Dendritic cell treated with granulocyte-macrophage colony-stimulating factor and Interleukin-4, amounts not matched to agents 40 ng/mL and 50 ng/mL, for 4 days (primary cell): Measurements from ENCODE around the gene SLC30A1.
A peak's percentile ranks its signal among the peaks of the same experiment; 100 is the strongest.

Source experiments
- H3K27ac Mint-ChIP-seq: one replicate; pipeline ENCODE4 v1.8.0; 2022; ENCODE audit warnings: mild to moderate bottlenecking, mixed read lengths
- H3K27me3 Mint-ChIP-seq: one replicate; pipeline ENCODE4 v1.8.0; 2022; ENCODE audit warnings: mild to moderate bottlenecking, mixed read lengths
- H3K36me3 Mint-ChIP-seq: one replicate; pipeline ENCODE4 v1.8.0; 2022; ENCODE audit warnings: low read depth, mixed read lengths
- H3K4me1 Mint-ChIP-seq: one replicate; pipeline ENCODE4 v1.8.0; 2022; ENCODE audit warnings: low read depth, mixed read lengths
- H3K4me3 Mint-ChIP-seq: one replicate; pipeline ENCODE4 v1.8.0; 2022; ENCODE audit warnings: mild to moderate bottlenecking, moderate library complexity, mixed read lengths
- H3K9me3 Mint-ChIP-seq: one replicate; pipeline ENCODE4 v1.8.0; 2022; ENCODE audit warnings: mixed read lengths
- intact Hi-C: fragments of 100-400 bp; cut with micrococcal nuclease; formaldehyde crosslinking; loops from one replicate; pipeline ENCODE4 v1.15.0; 2022

The SLC30A1 gene

DNA sequence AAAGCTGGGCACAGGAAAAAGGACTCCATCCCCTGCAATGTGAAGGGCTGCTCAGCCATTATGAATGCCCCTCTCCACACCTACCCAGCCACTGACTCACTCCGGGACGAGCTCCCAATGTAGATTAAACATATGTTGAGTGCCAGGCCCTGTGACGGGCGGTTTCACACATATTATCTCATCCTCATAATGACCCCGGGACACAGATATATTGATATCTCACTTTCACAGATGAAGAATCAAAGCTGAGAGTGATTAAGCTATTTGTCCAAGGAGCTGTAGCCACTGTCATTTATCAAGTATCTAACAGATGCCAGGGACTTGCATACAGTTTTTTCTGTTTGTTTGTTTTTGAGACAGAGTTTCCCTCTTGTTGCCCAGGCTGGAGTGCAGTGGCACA lies 35.0 kb upstream of the SLC30A1 start:
- peaks cover 61% of the 10 kb centered on the region for H3K4me1 Mint-ChIP-seq
- H3K9me3 Mint-ChIP-seq = no peaks in the 10 kb centered on the region
- intact Hi-C loops = no loop called here
- peak overlapping the region; percentile 84 for H3K27ac Mint-ChIP-seq
- no peak overlapping the region for H3K4me3 Mint-ChIP-seq
- no peaks in the 10 kb centered on the region for H3K36me3 Mint-ChIP-seq
- H3K27me3 Mint-ChIP-seq = no peaks in the 10 kb centered on the region

DNA sequence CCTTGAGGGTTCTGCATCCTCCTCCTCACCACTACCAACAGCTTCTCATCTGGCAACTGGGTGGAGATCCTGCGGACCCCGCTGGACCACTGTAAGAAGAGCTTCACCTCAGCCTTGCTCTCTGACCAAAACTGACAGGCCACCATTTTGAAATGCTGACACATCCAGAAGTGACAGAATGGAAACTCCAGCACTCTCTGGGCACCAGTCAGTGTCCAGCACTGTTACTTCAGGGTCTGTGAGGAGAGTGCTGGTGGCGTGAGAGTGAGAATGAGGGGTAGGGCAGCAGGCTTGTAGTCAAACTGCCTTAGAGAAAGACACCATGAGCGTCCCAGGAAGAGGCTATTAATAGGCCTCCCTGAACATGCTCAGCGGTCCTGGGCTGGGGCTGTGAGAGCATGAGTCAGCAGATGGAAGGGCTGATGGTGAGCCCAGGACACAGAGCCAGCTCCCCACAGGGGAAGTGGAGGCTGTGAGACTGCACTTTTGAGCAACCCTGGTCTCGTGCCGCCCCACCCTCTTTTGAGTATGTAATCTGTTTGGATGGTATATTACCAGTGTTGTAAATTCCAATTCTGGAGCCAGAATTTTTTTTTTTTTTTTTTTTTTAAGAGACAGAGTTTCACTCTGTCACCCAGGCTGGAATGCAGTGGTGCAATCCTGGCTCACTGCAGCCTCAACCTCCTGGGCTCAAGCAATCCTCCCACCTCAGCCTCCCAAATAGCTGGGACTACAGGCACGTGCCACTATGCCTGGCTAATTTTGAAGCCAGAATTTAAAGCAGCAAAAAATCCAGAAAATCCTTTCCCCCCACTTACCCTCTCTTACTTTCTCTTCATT lies 34.4 kb upstream of the SLC30A1 start:
- Mint-ChIP-seq H3K4me3 (no peak overlapping the region), H3K27me3 (no peaks in the 10 kb centered on the region), H3K27ac (peak overlapping the region; percentile 84), H3K4me1 (peaks cover 60% of the 10 kb centered on the region), H3K9me3 (no peaks in the 10 kb centered on the region), H3K36me3 (no peaks in the 10 kb centered on the region)
- intact Hi-C loops = no loop called here

DNA sequence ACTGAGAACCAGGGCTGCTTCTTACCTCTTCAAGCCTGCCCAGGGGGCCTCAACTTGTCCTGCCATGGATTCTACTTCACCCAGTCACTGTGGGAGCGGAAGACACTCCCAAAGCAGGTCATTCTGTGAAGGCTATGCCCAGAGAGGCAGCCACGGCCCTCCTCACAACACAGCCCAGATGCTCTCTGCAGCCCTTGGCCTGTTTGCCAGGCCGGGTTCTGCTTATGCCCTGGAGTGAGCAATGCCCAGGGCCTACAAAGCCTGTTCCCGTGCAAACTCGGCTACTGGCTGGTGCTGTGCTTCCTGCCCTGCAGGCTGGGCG lies 33.8 kb upstream of the SLC30A1 start:
- H3K27ac Mint-ChIP-seq = peak overlapping the region; percentile 84
- no peak overlapping the region for H3K4me3 Mint-ChIP-seq
- no peaks in the 10 kb centered on the region for H3K9me3 Mint-ChIP-seq
- H3K27me3 Mint-ChIP-seq = no peaks in the 10 kb centered on the region
- peaks cover 66% of the 10 kb centered on the region for H3K4me1 Mint-ChIP-seq
- intact Hi-C loops = no loop called here
- H3K36me3 Mint-ChIP-seq = no peaks in the 10 kb centered on the region

GRCh38 chr1:211611818-211612217 lies 32.9 kb upstream of the SLC30A1 start:
- H3K27me3 Mint-ChIP-seq = no peaks in the 10 kb centered on the region
- intact Hi-C loops = no loop called here
- H3K4me3 Mint-ChIP-seq = peak overlapping the region; percentile 31
- H3K4me1 Mint-ChIP-seq = peaks cover 71% of the 10 kb centered on the region
- peak overlapping the region; percentile 84 for H3K27ac Mint-ChIP-seq
- no peaks in the 10 kb centered on the region for H3K9me3 Mint-ChIP-seq
- no peaks in the 10 kb centered on the region for H3K36me3 Mint-ChIP-seq

GRCh38 chr1:211610779-211611556 lies 32.0 kb upstream of the SLC30A1 start:
- Mint-ChIP-seq H3K27ac (peak overlapping the region; percentile 84), H3K36me3 (no peaks in the 10 kb centered on the region), H3K27me3 (no peaks in the 10 kb centered on the region), H3K4me1 (peaks cover 77% of the 10 kb centered on the region), H3K9me3 (no peaks in the 10 kb centered on the region), H3K4me3 (no peak overlapping the region)
- intact Hi-C loops = no loop called here

DNA sequence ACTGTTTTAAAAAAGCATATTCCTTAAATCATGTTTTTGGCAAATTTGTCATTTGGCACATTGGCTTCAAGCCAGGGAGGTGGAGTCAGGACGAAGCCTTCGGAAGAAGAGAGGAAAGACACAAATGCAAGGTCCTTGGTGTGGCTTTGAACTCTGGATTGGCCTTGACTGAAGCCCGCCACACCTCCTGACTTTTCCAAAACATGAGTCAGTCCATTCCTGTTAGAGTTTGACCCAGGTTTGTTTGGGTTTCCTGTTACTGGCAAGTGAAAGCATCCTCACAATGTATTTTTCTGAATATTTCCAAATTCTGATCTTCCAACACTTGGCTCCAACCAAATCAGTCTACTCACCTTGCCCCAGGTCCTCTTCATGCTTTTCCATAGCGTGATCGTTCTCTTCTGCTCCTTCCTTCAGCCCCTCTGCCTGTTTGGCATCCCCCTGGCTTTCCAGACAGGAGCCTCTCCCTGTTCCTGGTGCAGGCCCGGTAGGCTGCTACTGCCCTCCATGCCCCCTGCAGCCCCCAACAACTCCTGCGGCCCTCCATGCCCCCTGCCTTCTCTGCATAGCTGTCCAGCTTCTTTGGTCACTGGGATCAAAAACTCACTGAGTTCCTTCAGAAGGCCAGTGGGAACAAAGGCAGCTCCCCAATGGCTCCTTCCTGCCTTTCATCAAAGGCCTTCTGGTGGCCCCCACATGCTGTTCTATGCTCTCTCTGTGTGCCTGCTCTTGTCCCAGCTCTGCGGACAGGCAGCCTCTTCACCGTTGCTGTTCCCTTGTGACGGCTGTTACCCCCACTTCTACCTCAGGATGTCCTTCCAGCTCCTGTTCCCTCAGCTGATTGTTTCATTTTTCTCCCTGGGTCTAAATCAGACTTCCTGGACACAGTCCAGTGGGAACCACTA lies 30.4 kb upstream of the SLC30A1 start:
- no peaks in the 10 kb centered on the region for H3K27me3 Mint-ChIP-seq
- no peaks in the 10 kb centered on the region for H3K9me3 Mint-ChIP-seq
- H3K27ac Mint-ChIP-seq = peak overlapping the region; percentile 73
- no peaks in the 10 kb centered on the region for H3K36me3 Mint-ChIP-seq
- no peak overlapping the region for H3K4me3 Mint-ChIP-seq
- intact Hi-C loops = no loop called here
- peaks cover 78% of the 10 kb centered on the region for H3K4me1 Mint-ChIP-seq

- intact Hi-C loops = loop anchor here (2.0 kb wide), 2 partner anchors 17 to 29 kb away; partner anchors contain the start of gene SLC30A1
- Mint-ChIP-seq H3K4me1 (peaks cover 75% of the 10 kb centered on the region), H3K27me3 (no peaks in the 10 kb centered on the region), H3K9me3 (no peaks in the 10 kb centered on the region), H3K36me3 (no peaks in the 10 kb centered on the region), H3K4me3 (peak overlapping the region; percentile 84), H3K27ac (peak overlapping the region; percentile 97)
These were observed 29.0 kb upstream of the SLC30A1 start for GRCh38 chr1:211607754-211608473.

- no peaks in the 10 kb centered on the region for H3K27me3 Mint-ChIP-seq
- intact Hi-C loops = loop anchor here (2.0 kb wide), 2 partner anchors 16 to 28 kb away; partner anchors contain the start of gene SLC30A1
- H3K4me3 Mint-ChIP-seq = peak overlapping the region; percentile 84
- peaks cover 75% of the 10 kb centered on the region for H3K4me1 Mint-ChIP-seq
- H3K27ac Mint-ChIP-seq = peak overlapping the region; percentile 97
- no peaks in the 10 kb centered on the region for H3K36me3 Mint-ChIP-seq
- no peaks in the 10 kb centered on the region for H3K9me3 Mint-ChIP-seq
These were observed 28.2 kb upstream of the SLC30A1 start for GRCh38 chr1:211606914-211607753.

DNA sequence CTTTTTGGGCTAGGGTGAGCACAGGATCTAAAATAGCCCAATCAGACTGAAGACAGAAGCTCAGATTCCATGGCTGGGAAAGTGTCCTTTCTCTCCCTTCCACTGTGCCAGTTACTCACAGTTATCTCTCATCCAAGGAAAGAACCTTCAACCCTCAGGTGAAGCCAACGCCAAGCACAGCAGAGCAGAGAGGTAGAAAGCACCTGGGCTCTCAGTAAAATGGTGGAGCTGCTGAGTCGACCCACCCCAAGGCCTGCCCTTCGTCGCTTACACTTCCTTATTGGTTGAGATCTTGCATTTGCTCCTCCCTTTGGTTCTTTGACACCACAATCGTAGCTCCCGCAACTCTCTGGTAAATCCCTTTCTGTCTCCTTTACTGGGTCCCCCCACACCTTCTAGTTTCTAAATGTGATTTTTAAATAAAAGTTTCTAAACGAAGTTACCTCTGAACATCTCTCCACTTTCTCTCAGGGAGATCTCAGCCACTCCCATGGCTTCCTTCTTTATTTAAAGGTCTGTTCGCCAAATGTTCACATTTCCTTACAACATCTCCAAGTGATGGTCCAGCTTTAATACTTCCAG lies 27.5 kb upstream of the SLC30A1 start:
- H3K36me3 Mint-ChIP-seq = peaks cover 2% of the 10 kb centered on the region
- H3K4me1 Mint-ChIP-seq = peaks cover 71% of the 10 kb centered on the region
- peak overlapping the region; percentile 84 for H3K4me3 Mint-ChIP-seq
- H3K27ac Mint-ChIP-seq = peak overlapping the region; percentile 97
- H3K9me3 Mint-ChIP-seq = no peaks in the 10 kb centered on the region
- intact Hi-C loops = loop anchor here (2.0 kb wide), 2 partner anchors 16 to 28 kb away; partner anchors contain the start of gene SLC30A1
- no peaks in the 10 kb centered on the region for H3K27me3 Mint-ChIP-seq

DNA sequence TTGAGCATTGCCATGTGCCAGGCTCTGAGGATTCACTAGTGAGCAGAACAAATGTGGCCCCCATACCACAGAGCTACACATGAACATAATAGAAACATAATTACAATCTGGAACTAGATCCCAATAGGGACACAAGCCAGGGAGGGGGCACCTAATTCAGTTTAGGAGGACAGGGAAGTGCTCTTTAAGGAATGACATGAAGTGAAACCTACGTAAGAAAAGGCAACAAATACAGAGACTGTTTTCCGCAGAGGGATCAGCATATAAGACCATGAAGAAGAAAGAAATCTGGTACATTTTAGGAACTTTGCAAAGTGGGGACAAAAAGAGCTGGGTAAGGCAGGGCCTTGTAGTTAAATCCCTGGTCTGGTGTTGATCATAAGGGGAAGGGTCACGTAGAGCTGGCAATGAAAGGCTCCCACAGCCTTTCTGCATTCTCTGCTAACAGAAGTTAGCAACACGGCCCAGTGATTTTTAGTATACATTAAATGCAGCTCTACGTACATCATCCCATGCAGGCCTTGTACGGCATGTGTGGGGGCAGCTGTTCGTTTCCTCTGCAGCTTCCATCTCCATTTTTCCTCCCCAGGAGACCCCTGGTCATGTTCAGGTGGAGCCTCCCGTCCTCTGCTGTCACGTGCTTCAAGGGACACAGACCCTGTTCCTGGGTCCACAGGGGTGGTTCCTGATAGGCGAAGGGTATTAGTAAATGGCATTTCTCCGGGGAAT lies 26.8 kb upstream of the SLC30A1 start:
- peak overlapping the region; percentile 97 for H3K27ac Mint-ChIP-seq
- H3K27me3 Mint-ChIP-seq = no peaks in the 10 kb centered on the region
- intact Hi-C loops = loop anchor here (2.0 kb wide), 2 partner anchors 15 to 27 kb away; partner anchors contain the start of gene SLC30A1
- H3K4me1 Mint-ChIP-seq = peaks cover 71% of the 10 kb centered on the region
- no peaks in the 10 kb centered on the region for H3K9me3 Mint-ChIP-seq
- H3K4me3 Mint-ChIP-seq = peak overlapping the region; percentile 84
- H3K36me3 Mint-ChIP-seq = peaks cover 9% of the 10 kb centered on the region

GRCh38 chr1:211605034-211605433 lies 26.1 kb upstream of the SLC30A1 start:
- peak overlapping the region; percentile 97 for H3K27ac Mint-ChIP-seq

DNA sequence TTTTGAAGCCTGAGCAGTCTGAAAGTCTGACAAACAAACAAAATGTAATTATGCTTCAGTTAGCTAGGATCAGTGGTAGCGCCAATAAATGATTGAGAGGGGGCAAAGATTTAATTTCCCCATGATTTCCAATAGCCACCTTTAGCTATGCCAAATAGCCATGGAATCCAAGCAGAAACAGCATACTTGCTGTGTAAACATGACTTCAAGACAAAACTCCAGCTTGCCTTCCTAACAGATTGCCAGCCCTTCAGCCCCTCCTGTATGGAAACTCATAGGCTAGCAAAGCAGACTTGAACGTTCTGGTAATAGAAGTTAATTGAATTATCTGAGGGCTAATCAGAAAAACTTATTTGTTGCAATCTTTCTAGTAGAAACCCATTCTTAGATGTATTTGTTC lies 25.6 kb upstream of the SLC30A1 start:
- Mint-ChIP-seq H3K36me3 (peaks cover 9% of the 10 kb centered on the region), H3K4me1 (peaks cover 66% of the 10 kb centered on the region), H3K27ac (no peak overlapping the region), H3K27me3 (no peaks in the 10 kb centered on the region), H3K9me3 (no peaks in the 10 kb centered on the region), H3K4me3 (no peak overlapping the region)
- intact Hi-C loops = no loop called here

More at GRCh38 chr1:211605034-211605433, 26.1 kb upstream of the SLC30A1 start:
- Mint-ChIP-seq H3K27me3 (no peaks in the 10 kb centered on the region), H3K4me1 (peaks cover 70% of the 10 kb centered on the region), H3K9me3 (no peaks in the 10 kb centered on the region), H3K36me3 (peaks cover 9% of the 10 kb centered on the region), H3K4me3 (peak overlapping the region; percentile 84)
- intact Hi-C loops = no loop called here
